Stimulated activated CD4-positive, alpha-beta T cell treated with anti-CD3 and anti-CD28 coated beads, Interleukin-1b, Interleukin-23, amount 100 ng/mL, for 48 hours (primary cell): ENCODE results near the gene C16orf74.

Experiments used
- DNase-seq: peaks from one replicate; pipeline ENCODE4 v3.0.0-alpha.2; 2020

Gene C16orf74

GRCh38 chr16:85774136-85774535 is 23.2 kb upstream of the C16orf74 start:
- no peak for DNase-seq

- no peak for DNase-seq
Measured at GRCh38 chr16:85773044-85773443, 22.1 kb upstream of the C16orf74 start.

- DNase-seq: no peak
Measured at GRCh38 chr16:85770741-85771140, 19.8 kb upstream of the C16orf74 start.

- DNase-seq: no peak
Measured at GRCh38 chr16:85768199-85768598, 17.3 kb upstream of the C16orf74 start.

GRCh38 chr16:85767531-85767930 is 16.6 kb upstream of the C16orf74 start:
- DNase-seq: no peak

- DNase-seq: no peak
Measured at GRCh38 chr16:85765767-85766166, 14.9 kb upstream of the C16orf74 start.

GRCh38 chr16:85765211-85765610 is 14.3 kb upstream of the C16orf74 start:
- DNase-seq: no peak

GRCh38 chr16:85763616-85764015 is 12.7 kb upstream of the C16orf74 start:
- no peak for DNase-seq

GRCh38 chr16:85762970-85763369 is 12.1 kb upstream of the C16orf74 start:
- no peak for DNase-seq

- DNase-seq: no peak
Measured at GRCh38 chr16:85761861-85762260, 11.0 kb upstream of the C16orf74 start.

GRCh38 chr16:85759631-85760419 is 8.9 kb upstream of the C16orf74 start:
- DNase-seq: no peak

- no peak for DNase-seq
Measured at GRCh38 chr16:85759136-85759535, 8.2 kb upstream of the C16orf74 start.

GRCh38 chr16:85757341-85757822 is 6.5 kb upstream of the C16orf74 start:
- peak; percentile 29 for DNase-seq

GRCh38 chr16:85755929-85756768 is 5.3 kb upstream of the C16orf74 start:
- no peak for DNase-seq

- DNase-seq: no peak
Measured at GRCh38 chr16:85754413-85754812, 3.5 kb upstream of the C16orf74 start.

- no peak for DNase-seq
Measured at GRCh38 chr16:85753976-85754375, 3.1 kb upstream of the C16orf74 start.

- DNase-seq: no peak
Measured at GRCh38 chr16:85753559-85753958, 2.7 kb upstream of the C16orf74 start.

GRCh38 chr16:85752511-85753420 is 1.9 kb upstream of the C16orf74 start:
- no peak for DNase-seq

- no peak for DNase-seq
Measured at GRCh38 chr16:85751698-85752501, 1.0 kb upstream of the C16orf74 start.

GRCh38 chr16:85750146-85750826 is 610 bp downstream of the C16orf74 start:
- DNase-seq: no peak

GRCh38 chr16:85749771-85750145 is 1.1 kb downstream of the C16orf74 start:
- no peak for DNase-seq
